ENCODE data around the gene EFCAB7. TPM values are rescaled to one million over a fixed set of nuclear protein-coding genes. Genes with fewer than 3 reads are reported as not detected.
"Not testable (repeated sequence)": the region's sequence is repeated elsewhere in the genome, so short reads cannot be mapped to it uniquely, and the experiment has no call there.

Gene EFCAB7
- total RNA-seq, 1 donor from 2014 or later = 3.8 TPM

DNA sequence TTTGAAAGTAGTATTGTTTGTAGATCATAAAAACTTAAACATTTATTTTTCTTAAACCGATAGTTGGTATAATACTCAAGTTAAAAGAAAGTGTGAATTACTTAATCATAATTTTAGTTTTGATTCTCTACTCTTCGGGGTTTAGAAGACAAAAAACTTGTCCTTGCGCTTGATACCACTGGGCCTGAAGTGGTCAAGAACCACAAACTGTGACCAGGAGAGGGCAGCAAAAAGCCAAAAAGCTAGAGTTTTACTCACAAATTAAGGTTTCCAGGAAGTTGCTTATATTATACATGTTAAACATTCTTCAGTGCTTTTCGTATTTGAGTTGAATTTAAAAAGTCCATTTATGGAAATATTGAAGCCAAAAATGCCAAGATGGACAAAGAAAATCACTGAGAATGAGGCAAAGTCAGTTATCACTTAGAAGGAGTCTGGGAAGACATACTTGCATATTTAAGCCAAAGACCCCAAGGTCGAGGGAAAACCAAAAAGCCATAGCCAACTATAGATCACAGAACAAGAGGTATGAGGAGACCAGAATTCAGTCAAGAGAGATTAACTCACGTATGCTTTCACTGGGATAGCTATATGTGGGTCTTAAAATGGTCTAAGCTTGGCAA is 34.2 kb downstream of the EFCAB7 start:
- H3K36me3 Mint-ChIP-seq (ENCODE audit: low read depth) = peaks cover 2% of the 10 kb centered on the region
- H3K4me1 Mint-ChIP-seq (ENCODE audit: low read depth) = peaks cover 5% of the 10 kb centered on the region
- H3K4me3 Mint-ChIP-seq (ENCODE audit: unreplicated experiment) = no peak overlapping the region
- H3K27me3 Mint-ChIP-seq (ENCODE audit: low read depth) = no peaks in the 10 kb centered on the region
- H3K9me3 Mint-ChIP-seq (ENCODE audit: low read depth) = no peaks in the 10 kb centered on the region
- no peak for DNase-seq (ENCODE audit: low spot score)
- peak; percentile 83 for TF ChIP-seq CTCF (IDR thresholded peaks at IDR 0.05)
- no peak overlapping the region for H3K27ac Mint-ChIP-seq (ENCODE audit: unreplicated experiment)

GRCh38 chr1:63559357-63559756 is 36.0 kb downstream of the EFCAB7 start:
- Mint-ChIP-seq H3K27ac (ENCODE audit: unreplicated experiment) (no peak overlapping the region), H3K4me1 (ENCODE audit: low read depth) (peaks cover 5% of the 10 kb centered on the region), H3K36me3 (ENCODE audit: low read depth) (peaks cover 3% of the 10 kb centered on the region), H3K9me3 (ENCODE audit: low read depth) (peaks cover 2% of the 10 kb centered on the region), H3K4me3 (ENCODE audit: unreplicated experiment) (no peak overlapping the region), H3K27me3 (ENCODE audit: low read depth) (no peaks in the 10 kb centered on the region)
- no peak for TF ChIP-seq CTCF (IDR thresholded peaks at IDR 0.05)
- DNase-seq (ENCODE audit: low spot score) = no peak

DNA sequence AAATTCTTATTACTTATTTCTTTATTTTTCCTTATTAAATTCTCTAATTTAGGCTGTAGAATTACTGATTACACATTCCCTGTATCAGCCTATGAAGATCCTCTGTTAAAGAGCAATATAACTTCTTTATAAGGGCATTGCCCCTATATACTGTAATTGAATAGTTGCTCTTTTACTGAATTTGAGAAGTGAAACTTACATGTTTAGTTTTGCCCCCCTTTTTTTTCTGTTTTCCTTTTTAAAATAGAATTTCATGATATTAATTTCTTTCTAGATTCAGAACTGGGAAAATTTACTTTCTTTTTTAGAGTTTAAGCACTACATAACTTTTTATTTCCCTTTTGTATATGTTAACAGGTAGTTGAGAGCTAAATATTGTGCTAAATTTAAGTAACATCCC is 40.4 kb downstream of the EFCAB7 start:
- no peak for TF ChIP-seq CTCF (IDR thresholded peaks at IDR 0.05)
- H3K9me3 Mint-ChIP-seq (ENCODE audit: low read depth) = peaks cover 5% of the 10 kb centered on the region
- no peak for DNase-seq (ENCODE audit: low spot score)
- H3K36me3 Mint-ChIP-seq (ENCODE audit: low read depth) = peaks cover 4% of the 10 kb centered on the region
- H3K27ac Mint-ChIP-seq (ENCODE audit: unreplicated experiment) = no peak overlapping the region
- H3K4me1 Mint-ChIP-seq (ENCODE audit: low read depth) = no peaks in the 10 kb centered on the region
- H3K4me3 Mint-ChIP-seq (ENCODE audit: unreplicated experiment) = no peak overlapping the region
- H3K27me3 Mint-ChIP-seq (ENCODE audit: low read depth) = no peaks in the 10 kb centered on the region

GRCh38 chr1:63569068-63569467 is 45.7 kb downstream of the EFCAB7 start:
- Mint-ChIP-seq H3K27ac (ENCODE audit: unreplicated experiment) (no peak overlapping the region), H3K4me3 (ENCODE audit: unreplicated experiment) (no peak overlapping the region), H3K27me3 (ENCODE audit: low read depth) (no peaks in the 10 kb centered on the region), H3K36me3 (ENCODE audit: low read depth) (peaks cover 2% of the 10 kb centered on the region), H3K9me3 (ENCODE audit: low read depth) (peaks cover 5% of the 10 kb centered on the region), H3K4me1 (ENCODE audit: low read depth) (no peaks in the 10 kb centered on the region)
- TF ChIP-seq CTCF (IDR thresholded peaks at IDR 0.05) = no peak
- DNase-seq (ENCODE audit: low spot score) = no peak

- no peaks in the 10 kb centered on the region for H3K9me3 Mint-ChIP-seq (ENCODE audit: low read depth)
- H3K27ac Mint-ChIP-seq (ENCODE audit: unreplicated experiment) = no peak overlapping the region
- H3K4me3 Mint-ChIP-seq (ENCODE audit: unreplicated experiment) = no peak overlapping the region
- no peaks in the 10 kb centered on the region for H3K27me3 Mint-ChIP-seq (ENCODE audit: low read depth)
- TF ChIP-seq CTCF (IDR thresholded peaks at IDR 0.05) = no peak
- DNase-seq (ENCODE audit: low spot score) = no peak
- H3K4me1 Mint-ChIP-seq (ENCODE audit: low read depth) = no peaks in the 10 kb centered on the region
- no peaks in the 10 kb centered on the region for H3K36me3 Mint-ChIP-seq (ENCODE audit: low read depth)
These were observed 46.5 kb downstream of the EFCAB7 start for GRCh38 chr1:63569640-63570316.

DNA sequence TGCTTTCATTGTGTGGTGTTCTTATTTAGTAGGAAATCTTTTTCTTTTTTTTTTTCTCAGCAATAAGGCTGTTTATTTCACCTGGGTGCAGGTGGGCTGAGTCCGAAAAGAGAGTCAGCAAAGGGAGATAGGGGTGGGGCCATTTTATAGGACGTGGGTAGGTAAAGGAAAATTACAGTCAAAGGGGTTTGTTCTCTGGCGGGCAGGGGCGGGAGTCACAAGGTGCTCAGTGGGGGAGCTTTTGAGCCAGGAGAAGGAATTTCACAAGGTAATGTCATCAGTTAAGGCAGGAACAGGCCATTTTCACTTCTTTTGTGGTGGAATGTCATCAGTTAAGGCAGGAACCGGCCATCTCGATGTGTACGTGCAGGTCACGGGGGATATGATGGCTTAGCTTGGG is 49.4 kb downstream of the EFCAB7 start:
- not testable (repeated sequence) for H3K36me3 Mint-ChIP-seq (ENCODE audit: low read depth); DNase-seq (ENCODE audit: low spot score); H3K9me3 Mint-ChIP-seq (ENCODE audit: low read depth); H3K27me3 Mint-ChIP-seq (ENCODE audit: low read depth); H3K4me1 Mint-ChIP-seq (ENCODE audit: low read depth); H3K4me3 Mint-ChIP-seq (ENCODE audit: unreplicated experiment)
- H3K27ac Mint-ChIP-seq (ENCODE audit: unreplicated experiment) = peak overlapping the region; percentile 20

DNA sequence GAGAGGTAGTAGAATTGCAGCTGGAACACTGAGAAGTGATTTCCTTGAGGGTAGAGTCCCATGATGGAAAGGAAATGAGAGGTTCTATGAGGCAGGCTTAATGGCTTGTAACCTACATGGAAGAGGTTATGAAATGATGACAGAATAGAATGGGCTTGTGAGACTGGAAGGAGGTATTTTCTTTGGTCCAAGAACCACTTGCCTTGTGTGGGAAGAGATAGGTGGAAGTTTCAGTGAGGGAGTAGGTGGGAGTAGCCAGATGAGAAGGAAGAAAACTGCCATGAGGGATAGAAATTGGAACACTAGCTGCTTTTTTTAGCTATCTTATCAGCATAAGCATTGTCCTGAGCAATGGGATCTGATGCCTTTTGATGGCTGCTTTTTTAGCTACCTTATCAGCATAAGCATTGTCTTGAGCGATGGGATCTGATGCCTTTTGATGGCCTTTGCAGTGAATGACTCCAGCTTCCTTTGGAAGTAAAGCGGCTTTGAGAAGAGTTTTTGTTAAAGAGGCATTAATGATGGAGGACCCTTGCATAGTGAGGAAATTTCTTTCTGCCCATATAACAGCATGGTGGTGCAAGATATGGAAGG is 51.0 kb downstream of the EFCAB7 start:
- H3K36me3 Mint-ChIP-seq (ENCODE audit: low read depth); H3K4me3 Mint-ChIP-seq (ENCODE audit: unreplicated experiment); H3K27ac Mint-ChIP-seq (ENCODE audit: unreplicated experiment); DNase-seq (ENCODE audit: low spot score); H3K27me3 Mint-ChIP-seq (ENCODE audit: low read depth); H3K4me1 Mint-ChIP-seq (ENCODE audit: low read depth); H3K9me3 Mint-ChIP-seq (ENCODE audit: low read depth): not testable (repeated sequence)

Data from chondrocyte (in vitro differentiated cells).